GM13976 (cell line): ENCODE measurements around the gene TMEM127.
"Not testable (repeated sequence)": the region's sequence is repeated elsewhere in the genome, so short reads cannot be mapped to it uniquely, and the experiment has no call there.

Experiments used
- DNase-seq: peaks from one replicate; pipeline ENCODE4 v3.0.0; 2012; ENCODE audit warnings: low spot score
- CTCF ChIP-seq: IDR thresholded peaks from 2 replicates; pipeline ENCODE4 v1.5.1; 2012; ENCODE audit warnings: borderline replicate concordance, mild to moderate bottlenecking; ENCODE audit not compliant: insufficient read depth; ENCODE audit errors: extremely low read depth, missing control alignments, control extremely low read depth
- in situ Hi-C: fragments of 300-500 bp; cut with MboI; formaldehyde crosslinking; loops from one replicate; pipeline ENCODE4 v1.12.0; 2022; ENCODE audit warnings: low sequenced_read_pairs, mixed read lengths, inconsistent platforms; ENCODE audit not compliant: unreplicated experiment

The TMEM127 gene

GRCh38 chr2:96258166-96259022 lies 7.4 kb downstream of the TMEM127 start:
- in situ Hi-C loops: loop anchor here (25.0 kb wide), 1 partner anchor 246 kb away; no protein-coding TSS in a partner anchor
- no peak for DNase-seq
- TF ChIP-seq CTCF: no peak

DNA sequence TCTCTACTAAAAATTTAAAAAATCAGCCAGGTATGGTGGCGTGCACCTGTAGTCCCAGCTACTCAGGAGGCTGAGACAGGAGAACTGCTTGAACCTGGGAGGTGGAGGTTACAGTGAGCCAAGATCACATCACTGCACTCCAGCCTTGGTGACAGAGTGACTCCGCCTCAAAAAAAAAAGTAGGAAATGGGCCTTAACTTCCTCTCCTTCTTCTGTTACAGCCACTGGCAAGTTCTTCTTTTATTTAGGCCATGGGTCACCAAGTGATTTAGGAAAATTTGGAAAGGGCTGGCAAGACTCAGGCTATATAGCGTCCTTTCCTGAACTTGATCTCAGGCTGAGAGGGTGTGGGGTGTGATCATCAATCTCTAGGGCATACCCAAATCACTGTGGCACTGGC lies 8.1 kb downstream of the TMEM127 start:
- in situ Hi-C loops: loop anchor here (25.0 kb wide), 1 partner anchor 245 kb away; no protein-coding TSS in a partner anchor
- DNase-seq: not testable (repeated sequence)

DNA sequence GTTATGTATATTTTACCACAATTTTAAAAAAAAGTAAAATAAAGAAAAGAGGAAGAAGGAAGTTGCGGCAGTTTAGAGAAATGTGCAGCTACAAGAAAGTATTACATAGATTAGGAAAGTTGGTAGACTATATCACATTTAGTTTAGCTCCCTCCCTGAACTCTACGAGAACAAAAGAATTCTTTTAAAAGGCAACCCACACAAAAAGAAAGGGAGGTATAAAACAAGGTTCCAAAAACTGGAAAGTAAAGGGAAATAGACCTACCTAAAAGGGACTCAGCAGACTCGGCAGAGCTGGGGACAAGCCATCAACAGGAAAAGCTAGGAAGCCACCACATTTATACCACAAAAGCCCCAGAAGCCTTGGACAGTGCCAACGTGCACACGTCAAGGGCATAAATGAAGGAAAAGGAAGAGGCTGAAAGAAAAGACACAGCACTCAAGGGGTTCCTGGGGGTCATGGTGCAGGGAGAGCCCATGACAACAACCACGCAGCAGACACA lies 9.1 kb downstream of the TMEM127 start:
- in situ Hi-C loops: loop anchor here (25.0 kb wide), 1 partner anchor 244 kb away; no protein-coding TSS in a partner anchor
- no peak for DNase-seq
- no peak for TF ChIP-seq CTCF

- no peak for DNase-seq
- no peak for TF ChIP-seq CTCF
- in situ Hi-C loops: loop anchor here (25.0 kb wide), 1 partner anchor 242 kb away; no protein-coding TSS in a partner anchor
Observed at GRCh38 chr2:96254571-96254970, 11.2 kb downstream of the TMEM127 start.

GRCh38 chr2:96253006-96253405 lies 12.8 kb downstream of the TMEM127 start:
- in situ Hi-C loops: loop anchor here (25.0 kb wide), 1 partner anchor 241 kb away; no protein-coding TSS in a partner anchor
- no peak for DNase-seq
- no peak for TF ChIP-seq CTCF

DNA sequence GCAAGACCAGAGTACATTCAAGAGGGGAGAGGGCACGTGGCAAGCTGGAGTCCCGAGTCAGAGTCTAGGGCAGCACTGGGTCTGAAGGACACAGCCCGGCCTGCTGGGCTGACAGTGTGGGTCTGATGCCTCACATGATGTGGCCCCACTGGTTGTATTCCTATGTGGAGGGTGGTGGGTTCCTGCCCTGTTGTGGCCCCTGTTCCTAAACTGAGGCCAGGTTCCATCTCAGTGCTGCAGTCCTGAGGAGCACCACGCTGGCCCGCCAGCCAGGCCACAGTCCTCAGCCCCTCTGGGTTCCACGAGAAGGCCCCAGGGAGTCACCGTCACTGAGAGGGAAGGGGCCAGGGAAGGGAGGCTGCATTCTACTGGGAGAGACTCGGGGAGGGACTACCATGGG lies 13.3 kb downstream of the TMEM127 start:
- DNase-seq: no peak
- in situ Hi-C loops: loop anchor here (25.0 kb wide), 1 partner anchor 240 kb away; no protein-coding TSS in a partner anchor
- no peak for TF ChIP-seq CTCF
